HCT116 (cell line): Measurements from ENCODE around the gene NEO1. TPM values are rescaled to one million over a fixed set of nuclear protein-coding genes. Genes with fewer than 3 reads are reported as not detected.

Experiments
- ATAC-seq: fragments of 200-7000 bp; cut with Tn5 transposase; 2 replicates; pipeline ENCODE4 v1.9.1; 2020; ENCODE audit warnings: mild to moderate bottlenecking, moderate library complexity
- BruUV-seq: library from RNA; stranded (reverse); fragments of 400-500 nt; replicated peaks from 2 replicates; lab custom pipeline; 2021; lab: Mats Ljungman, UMichigan
- CTCF ChIA-PET: fragments of 300-600 bp; sonication (Branson Sonifier 250); formaldehyde crosslinking; loops from one replicate; lab custom pipeline; 2021; ENCODE audit warnings: antibody characterized with exemption; lab: Charles Lee
- POLR2A ChIA-PET: fragments of 300-600, 350-600 bp; sonication (Branson Sonifier 250); formaldehyde crosslinking; loops from one replicate; lab custom pipeline; 2021; ENCODE audit warnings: antibody characterized with exemption; lab: Charles Lee
- RAD21 ChIA-PET, 2 experiments: fragments of 300-600 bp; sonication (Branson Sonifier 250); formaldehyde crosslinking; loops; one replicate each; lab custom pipeline; 2023; ENCODE audit warnings: low total read pairs in 2 of 2; ENCODE audit not compliant: uncharacterized antibody in 2 of 2, unreplicated experiment in 2 of 2, low non-redundant PET in 1 of 2; lab: Charles Lee
- DNase-seq: peaks from one replicate; pipeline ENCODE4 v3.0.0-alpha.2; 2010; ENCODE audit warnings: low read depth, low spot score
- H2AFZ ChIP-seq: fragments of 200-600 bp; shearing (Covaris generic), sonication (generic); 2 replicates; pipeline ENCODE4 v1.6.1; 2017; ENCODE audit warnings: low read depth, mixed run types, mixed read lengths, antibody characterized with exemption, low read length; ENCODE audit not compliant: poor library complexity, severe bottlenecking
- H3K27ac ChIP-seq: 2 replicates; pipeline ENCODE4 v1.5.1; 2012; ENCODE audit warnings: low read depth, low read length
- H3K27me3 ChIP-seq: fragments of 200-600 bp; sonication (generic); 2 replicates; pipeline ENCODE4 v1.6.1; 2016; ENCODE audit warnings: mixed run types, low read length, mixed read lengths; ENCODE audit not compliant: insufficient read depth
- H3K36me3 ChIP-seq, 2 experiments: fragments of 200-500 bp in 1 of 2; fragments of 200-600 bp in 1 of 2; sonication (Bioruptor generic) in 1 of 2; sonication (generic) in 1 of 2; 2 replicates each; pipeline versions ENCODE4 v1.5.1 to v1.6.1; 2014 to 2016; ENCODE audit warnings: low read length in 2 of 2, inconsistent platforms in 1 of 2, mixed read lengths in 1 of 2, mixed run types in 1 of 2; ENCODE audit not compliant: insufficient read depth in 2 of 2, control insufficient read depth in 1 of 2
- H3K4me1 ChIP-seq, 2 experiments: fragments of 200-600 bp in 1 of 2; sonication (generic) in 1 of 2; 2 replicates each; pipeline versions ENCODE4 v1.5.1 to v1.6.1; 2012 to 2017; ENCODE audit warnings: low read length in 2 of 2, inconsistent platforms in 1 of 2, mild to moderate bottlenecking in 1 of 2, mixed read lengths in 1 of 2, mixed run types in 1 of 2, moderate library complexity in 1 of 2; ENCODE audit not compliant: insufficient read depth in 2 of 2, control insufficient read depth in 1 of 2
- H3K4me2 ChIP-seq: fragments of 200-600 bp; sonication (generic); 2 replicates; pipeline ENCODE4 v1.6.1; 2017; ENCODE audit warnings: mixed run types, low read length, mixed read lengths
- H3K4me3 ChIP-seq, 2 experiments: fragments of 200-600 bp in 1 of 2; sonication (generic) in 1 of 2; replicated peaks in 1 of 2; 2 replicates each; pipeline ENCODE4 v1.5.1; 2011 to 2016; ENCODE audit warnings: low read length in 2 of 2, control low read depth in 1 of 2, low read depth in 1 of 2, mild to moderate bottlenecking in 1 of 2, mixed read lengths in 1 of 2, mixed run types in 1 of 2
- H3K79me2 ChIP-seq: fragments of 200-600 bp; sonication (generic); 2 replicates; pipeline ENCODE4 v1.6.1; 2017; ENCODE audit warnings: mild to moderate bottlenecking, mixed run types, low read length, moderate library complexity, mixed read lengths; ENCODE audit not compliant: insufficient read depth
- H3K9ac ChIP-seq: fragments of 200-600 bp; sonication (generic); 2 replicates; pipeline ENCODE4 v1.6.1; 2016; ENCODE audit warnings: low read length, mixed read lengths
- H3K9me2 ChIP-seq: fragments of 200-600 bp; sonication (generic), shearing (Covaris generic); 2 replicates; pipeline ENCODE4 v1.6.1; 2017; ENCODE audit warnings: mixed run types, mild to moderate bottlenecking, moderate library complexity; ENCODE audit not compliant: insufficient read depth
- H3K9me3 ChIP-seq, 2 experiments: fragments of 200-500 bp in 1 of 2; fragments of 200-600 bp in 1 of 2; sonication (Bioruptor generic) in 1 of 2; sonication (generic) in 1 of 2; 2 replicates each; pipeline ENCODE4 v1.6.1; 2014 to 2017; ENCODE audit warnings: low read length in 2 of 2, mixed read lengths in 2 of 2, inconsistent platforms in 1 of 2, low read depth in 1 of 2, mild to moderate bottlenecking in 1 of 2, mixed run types in 1 of 2, moderate library complexity in 1 of 2; ENCODE audit not compliant: control insufficient read depth in 1 of 2, insufficient read depth in 1 of 2
- H4K20me1 ChIP-seq: fragments of 200-600 bp; sonication (generic), shearing (Covaris generic); 2 replicates; pipeline ENCODE4 v1.6.1; 2017; ENCODE audit warnings: mixed run types, mild to moderate bottlenecking, moderate library complexity; ENCODE audit not compliant: insufficient read depth
- CBX3 ChIP-seq: IDR thresholded peaks from 2 replicates; pipeline ENCODE4 v1.6.1; 2012; ENCODE audit warnings: low read depth
- CEBPB ChIP-seq: IDR thresholded peaks from 2 replicates; pipeline ENCODE4 v1.6.1; 2012; ENCODE audit warnings: low read depth
- EGR1 ChIP-seq: IDR thresholded peaks from 2 replicates; pipeline ENCODE4 v1.6.1; 2012; ENCODE audit warnings: low read depth
- ELF1 ChIP-seq: IDR thresholded peaks from 2 replicates; pipeline ENCODE4 v1.6.1; 2012; ENCODE audit warnings: low read depth, borderline replicate concordance
- EZH2 ChIP-seq: fragments of 200-600 bp; sonication (generic); IDR thresholded peaks from 2 replicates; pipeline ENCODE4 v1.6.1; 2017; ENCODE audit warnings: antibody characterized with exemption, mixed run types
- EZH2phosphoT487 ChIP-seq: fragments of 200-600 bp; IDR thresholded peaks from 2 replicates; pipeline ENCODE4 v1.6.1; 2018; ENCODE audit warnings: antibody characterized with exemption, borderline replicate concordance
- FOSL1 ChIP-seq: IDR thresholded peaks from 2 replicates; pipeline ENCODE4 v1.6.1; 2012; ENCODE audit warnings: low read depth
- JUND ChIP-seq: IDR thresholded peaks from 2 replicates; pipeline ENCODE4 v1.6.1; 2012
- MAX ChIP-seq: IDR thresholded peaks from 2 replicates; pipeline ENCODE4 v1.6.1; 2012
- POLR2A ChIP-seq: IDR thresholded peaks from 2 replicates; pipeline ENCODE4 v1.7.0; 2011; ENCODE audit warnings: borderline replicate concordance; ENCODE audit not compliant: insufficient read depth, insufficient read length; ENCODE audit errors: extremely low read depth
- POLR2AphosphoS5 ChIP-seq: IDR thresholded peaks from 2 replicates; pipeline ENCODE4 v1.6.1; 2011; ENCODE audit warnings: mild to moderate bottlenecking, low read depth, low read length, moderate library complexity
- SP1 ChIP-seq: IDR thresholded peaks from 2 replicates; pipeline ENCODE4 v1.6.1; 2012; ENCODE audit warnings: low read depth
- TCF7L2 ChIP-seq: IDR thresholded peaks from 2 replicates; pipeline ENCODE4 v1.7.0; 2011; ENCODE audit warnings: borderline replicate concordance, inconsistent platforms; ENCODE audit not compliant: insufficient read depth, insufficient read length; ENCODE audit errors: extremely low read depth
- intact Hi-C: fragments of 100-400 bp; cut with micrococcal nuclease; formaldehyde crosslinking; loops from 2 replicates; pipeline ENCODE4 v1.10.0; 2022
- total RNA-seq: library from RNA; stranded (reverse); gene quantifications from one replicate; pipeline ENCODE4 v1.2.1, GENCODE V29; 2021; ENCODE audit not compliant: unreplicated experiment

Gene NEO1
- total RNA-seq, 1 experiment from 2014 or later = 30.0 TPM

DNA sequence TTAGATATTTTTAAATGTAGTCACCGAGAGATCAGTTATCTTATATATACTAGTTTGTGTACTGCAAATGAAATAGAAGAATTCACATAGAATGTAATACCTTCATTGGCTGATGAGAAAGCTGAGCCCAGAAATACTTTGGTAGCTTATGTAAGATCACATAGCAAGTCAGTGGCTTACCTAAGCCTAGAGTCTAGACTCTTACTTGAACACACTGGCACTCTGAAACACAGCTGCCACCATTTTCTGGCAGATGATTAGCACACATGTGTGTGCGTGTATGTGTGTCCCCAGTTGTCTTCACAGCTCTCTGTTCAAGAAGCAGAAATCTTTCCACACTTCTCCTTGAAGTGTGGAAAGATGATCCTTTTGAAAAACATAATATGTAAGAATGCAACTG, 124.3 kb downstream of the NEO1 start:
- no peaks in the 10 kb centered on the region for H3K9me2 ChIP-seq
- ATAC-seq (no peak), DNase-seq (no peak)
- no peak overlapping the region for H3K4me2 ChIP-seq
- H3K27me3 ChIP-seq = no peaks in the 10 kb centered on the region
- no peaks in the 10 kb centered on the region for H3K79me2 ChIP-seq
- TF ChIP-seq MAX (no peak), SP1 (no peak), EZH2 (no peak), CEBPB (no peak), POLR2AphosphoS5 (no peak), ELF1 (no peak), TCF7L2 (no peak), FOSL1 (no peak)
- ChIA-PET CTCF (interaction anchor here (1.5 kb wide), 1 partner anchor 65 kb away, joined by 5 read pairs; no protein-coding TSS in a partner anchor), RAD21 (no interaction called here), POLR2A (no interaction called here)
- BruUV-seq = no TSS peak
- H3K4me1 ChIP-seq = no peaks in the 10 kb centered on the region
- H3K4me3 ChIP-seq = no peak overlapping the region
- H3K9ac ChIP-seq = no peak overlapping the region
- no peak overlapping the region for H2AFZ ChIP-seq
- peaks cover 0 to 2% of the 10 kb centered on the region in 2 experiments; a peak in 1 of 4 replicates for H3K36me3 ChIP-seq
- H3K27ac ChIP-seq = no peak overlapping the region
- no peaks in the 10 kb centered on the region for H4K20me1 ChIP-seq
- peaks cover 0 to 5% of the 10 kb centered on the region in 2 experiments; a peak in 2 of 4 replicates for H3K9me3 ChIP-seq
- intact Hi-C loops = no loop called here

DNA sequence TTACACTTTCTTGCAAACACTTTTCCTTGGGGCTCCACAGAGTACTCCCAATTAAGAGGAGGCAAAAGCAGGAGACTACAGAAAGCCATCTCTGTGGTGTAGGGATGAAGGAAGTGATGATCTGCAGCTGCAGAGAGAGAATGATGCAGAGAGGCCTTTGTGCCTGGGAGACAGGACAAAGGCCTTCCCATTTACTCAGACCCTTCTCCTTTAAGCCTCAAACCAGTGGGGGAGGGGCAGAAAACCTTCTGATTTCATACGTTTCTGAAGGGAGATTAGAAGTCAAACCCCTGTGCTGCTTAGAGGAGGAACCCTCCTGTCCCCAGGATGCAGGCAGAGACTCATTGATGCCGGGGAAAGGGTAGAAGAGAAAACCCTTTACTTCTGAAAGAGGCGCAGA, 130.8 kb downstream of the NEO1 start:
- peaks cover 0 to 5% of the 10 kb centered on the region in 2 experiments; a peak in 2 of 4 replicates for H3K9me3 ChIP-seq
- no peak overlapping the region for H2AFZ ChIP-seq
- TF ChIP-seq EZH2 = no peak
- no peak for TF ChIP-seq EGR1
- TF ChIP-seq JUND = no peak
- no peak for TF ChIP-seq CBX3
- no peak for TF ChIP-seq EZH2phosphoT487
- no peak for TF ChIP-seq POLR2A
- ATAC-seq (no peak), DNase-seq (no peak)
- ChIA-PET POLR2A (no interaction called here), CTCF (no interaction called here), RAD21 (interaction anchor here in 1 of 2 experiments (0.6 kb wide), 1 partner anchor 464 kb away, joined by 3 read pairs; no protein-coding TSS in a partner anchor)
- no peaks in the 10 kb centered on the region for H3K27me3 ChIP-seq
- H3K27ac ChIP-seq = no peak overlapping the region
- H3K4me1 ChIP-seq = no peaks in the 10 kb centered on the region
- intact Hi-C loops = no loop called here
- no peak overlapping the region for H3K9ac ChIP-seq
- H3K36me3 ChIP-seq = peaks cover 0 to 2% of the 10 kb centered on the region in 2 experiments; a peak in 1 of 4 replicates
- H3K4me3 ChIP-seq = no peak overlapping the region
- BruUV-seq = no TSS peak
- no peaks in the 10 kb centered on the region for H3K79me2 ChIP-seq
- no peaks in the 10 kb centered on the region for H3K9me2 ChIP-seq
- H3K4me2 ChIP-seq = no peak overlapping the region
- H4K20me1 ChIP-seq = no peaks in the 10 kb centered on the region
